Kidney epithelial cell (primary cell): ENCODE results near the gene NMNAT3. TPM values are rescaled to one million over a fixed set of nuclear protein-coding genes. Genes with fewer than 3 reads are reported as not detected.

Source experiments
- DNase-seq: peaks from one replicate; pipeline ENCODE4 v3.0.0-alpha.2; 2010; ENCODE audit warnings: low read depth
- H3K27me3 ChIP-seq: 2 replicates; pipeline ENCODE4 v1.6.0; 2011; ENCODE audit warnings: low read length; ENCODE audit not compliant: control insufficient read depth, insufficient read depth
- H3K36me3 ChIP-seq: 2 replicates; pipeline ENCODE4 v1.5.1; 2011; ENCODE audit warnings: low read length; ENCODE audit not compliant: control insufficient read depth, insufficient read depth
- H3K4me3 ChIP-seq: 2 replicates; pipeline ENCODE4 v1.5.1; 2011; ENCODE audit warnings: low read depth, mild to moderate bottlenecking, control low read depth, low read length
- CTCF ChIP-seq: IDR thresholded peaks from 2 replicates; pipeline ENCODE4 v1.5.1; 2011; ENCODE audit warnings: mild to moderate bottlenecking, moderate library complexity, low read length, control low read depth, inconsistent platforms; ENCODE audit not compliant: insufficient read depth, poor library complexity, severe bottlenecking
- total RNA-seq: library from RNA; depleted of rRNA; stranded (reverse); fragments of >200 nt; gene quantifications from 2 replicates; pipeline ENCODE4 v1.2.3, GENCODE V29; 2015

The NMNAT3 gene
- total RNA-seq, 1 donor from 2014 or later = 8.6 TPM

- DNase-seq = no peak
- Histone ChIP-seq H3K36me3 (no peaks in the 10 kb centered on the region), H3K27me3 (no peaks in the 10 kb centered on the region), H3K4me3 (no peak overlapping the region)
- no peak for TF ChIP-seq CTCF
Observed at GRCh38 chr3:139710212-139710611, 32.4 kb upstream of the NMNAT3 start.

- no peak overlapping the region for H3K4me3 ChIP-seq
- TF ChIP-seq CTCF = no peak
- peaks cover 4% of the 10 kb centered on the region for H3K27me3 ChIP-seq
- DNase-seq = no peak
- H3K36me3 ChIP-seq = no peaks in the 10 kb centered on the region
Observed at GRCh38 chr3:139705631-139706030, 27.9 kb upstream of the NMNAT3 start.

GRCh38 chr3:139696314-139696604, 18.5 kb upstream of the NMNAT3 start:
- no peak for TF ChIP-seq CTCF
- no peaks in the 10 kb centered on the region for H3K27me3 ChIP-seq
- no peaks in the 10 kb centered on the region for H3K36me3 ChIP-seq
- DNase-seq = no peak
- H3K4me3 ChIP-seq = no peak overlapping the region

GRCh38 chr3:139695426-139696313, 17.9 kb upstream of the NMNAT3 start:
- TF ChIP-seq CTCF = no peak
- Histone ChIP-seq H3K36me3 (no peaks in the 10 kb centered on the region), H3K27me3 (no peaks in the 10 kb centered on the region), H3K4me3 (no peak overlapping the region)
- peak; percentile 72 for DNase-seq

- H3K4me3 ChIP-seq = no peak overlapping the region
- no peak for TF ChIP-seq CTCF
- no peaks in the 10 kb centered on the region for H3K27me3 ChIP-seq
- no peaks in the 10 kb centered on the region for H3K36me3 ChIP-seq
- no peak for DNase-seq
Observed at GRCh38 chr3:139695007-139695406, 17.2 kb upstream of the NMNAT3 start.

GRCh38 chr3:139694542-139694941, 16.8 kb upstream of the NMNAT3 start:
- no peak overlapping the region for H3K4me3 ChIP-seq
- no peaks in the 10 kb centered on the region for H3K36me3 ChIP-seq
- TF ChIP-seq CTCF = no peak
- no peak for DNase-seq
- no peaks in the 10 kb centered on the region for H3K27me3 ChIP-seq
